Stimulated activated CD8-positive, alpha-beta memory T cell treated with anti-CD3 and anti-CD28 coated beads, Interleukin-2, amount 100 ng/mL, for 48 hours (primary cell): ENCODE measurements around the gene CCDC86.

Experiments
- DNase-seq, 2 donors: peaks; one replicate each; pipeline ENCODE4 v3.0.0-alpha.2; 2020; ENCODE audit warnings: low read depth in 2 of 2

Gene CCDC86

DNA sequence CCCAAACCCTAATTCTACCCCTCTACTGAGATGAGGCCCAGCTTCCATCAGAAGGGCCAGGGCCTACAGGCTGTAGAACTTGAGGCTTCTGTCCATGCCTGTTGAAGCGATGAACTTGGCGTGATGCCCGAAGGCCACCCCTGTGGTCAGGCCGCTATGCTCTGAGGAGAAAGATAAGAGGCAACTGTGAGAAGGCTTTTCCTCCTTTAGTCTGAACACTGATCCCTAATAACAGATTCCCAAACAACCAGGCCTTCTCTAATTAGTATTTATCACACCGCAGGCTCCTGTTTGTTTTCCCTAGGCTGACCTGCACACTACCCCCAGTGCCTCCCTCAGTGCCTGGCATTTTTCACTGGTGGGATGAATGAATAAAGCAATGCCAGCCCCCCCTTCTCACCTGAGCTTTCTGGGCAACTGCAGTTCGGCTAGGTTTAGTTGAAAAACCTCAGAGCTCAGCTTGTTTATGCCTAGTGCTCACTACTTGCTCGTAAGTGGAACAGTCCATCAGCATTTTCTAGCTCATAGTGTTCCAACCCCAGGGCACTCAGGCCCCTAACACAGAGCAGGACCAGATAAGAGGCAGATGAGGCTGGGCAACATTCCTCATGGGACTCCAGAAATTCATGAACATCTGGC, 49.3 kb downstream of the CCDC86 start:
- no peak for DNase-seq

DNA sequence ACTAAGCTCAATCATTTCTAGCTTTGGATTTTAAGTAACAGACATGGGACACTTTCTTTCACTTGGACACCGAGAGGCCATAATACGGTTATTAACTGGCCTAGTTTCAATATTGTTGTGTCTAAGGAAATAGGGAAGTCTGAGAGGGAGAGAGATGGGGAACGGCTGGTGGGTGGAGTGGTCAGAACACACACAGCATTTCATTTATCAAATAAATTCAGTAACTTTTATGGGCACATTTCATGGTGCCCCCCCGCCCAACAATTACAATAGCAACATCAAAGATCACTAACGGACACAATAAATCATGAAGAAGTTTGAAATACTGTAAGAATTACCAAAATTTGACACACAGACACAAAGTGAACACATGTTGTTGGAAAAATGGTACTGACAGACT, 53.8 kb downstream of the CCDC86 start:
- DNase-seq = no peak

DNA sequence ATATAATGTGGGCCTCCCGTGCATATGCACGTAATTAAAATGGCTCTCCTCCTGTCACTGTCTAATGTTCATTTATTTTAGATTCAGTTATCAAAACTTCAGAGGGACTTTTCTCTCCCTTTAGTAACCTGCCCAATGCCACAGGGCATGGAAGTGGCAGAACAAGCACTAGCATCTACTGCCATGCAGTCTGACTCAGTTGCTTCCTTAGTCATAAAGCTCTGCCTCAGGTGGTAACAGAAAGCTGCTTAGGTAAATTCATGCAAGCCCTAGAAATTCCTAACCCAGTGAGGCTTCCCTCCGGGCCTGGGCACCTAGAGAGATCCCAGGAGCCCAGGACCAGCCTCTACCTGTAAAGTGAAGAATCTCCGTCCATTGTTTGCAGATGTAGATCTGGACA, 55.6 kb downstream of the CCDC86 start:
- DNase-seq = no peak

DNA sequence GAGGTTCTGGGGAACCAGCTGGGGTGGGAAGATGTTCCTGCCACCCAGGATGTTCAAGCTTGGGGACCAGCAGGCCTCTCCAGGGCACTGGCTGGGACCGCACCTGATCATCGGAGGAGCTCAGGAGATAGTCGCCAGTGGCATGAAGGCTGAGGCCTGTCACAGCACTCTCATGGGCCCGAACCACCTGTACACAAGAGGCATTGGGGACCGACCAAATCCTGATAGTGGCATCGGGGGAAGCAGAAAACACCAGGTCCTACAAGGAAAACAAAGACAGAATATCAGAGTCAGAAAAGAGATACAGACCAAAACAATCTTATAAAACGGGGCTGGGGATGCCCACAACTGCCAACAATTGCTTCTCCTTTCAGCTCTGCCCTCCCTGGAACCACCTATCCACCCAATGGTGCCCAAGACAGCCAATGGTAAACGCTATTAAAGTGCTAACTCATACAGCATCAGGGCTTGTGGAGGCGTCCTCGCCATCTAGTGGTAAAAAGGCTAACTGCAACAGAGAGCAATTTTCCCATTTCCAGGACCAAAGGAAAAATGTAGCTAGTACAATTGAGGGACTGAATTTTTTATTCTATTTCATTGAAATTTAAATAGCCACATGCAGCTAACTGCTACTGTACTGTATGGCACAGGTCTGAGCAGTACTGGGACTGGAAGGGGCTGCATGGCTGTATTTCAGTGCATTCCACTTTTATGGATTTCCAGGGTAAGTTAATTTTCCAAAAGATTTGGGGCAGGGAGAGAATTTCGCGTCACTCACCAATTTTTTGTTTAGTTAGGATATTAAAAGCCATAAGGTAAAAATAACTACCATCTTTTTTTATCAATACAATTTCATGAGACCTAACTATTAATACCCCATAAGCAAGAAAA, 57.4 kb downstream of the CCDC86 start:
- DNase-seq = no peak

DNA sequence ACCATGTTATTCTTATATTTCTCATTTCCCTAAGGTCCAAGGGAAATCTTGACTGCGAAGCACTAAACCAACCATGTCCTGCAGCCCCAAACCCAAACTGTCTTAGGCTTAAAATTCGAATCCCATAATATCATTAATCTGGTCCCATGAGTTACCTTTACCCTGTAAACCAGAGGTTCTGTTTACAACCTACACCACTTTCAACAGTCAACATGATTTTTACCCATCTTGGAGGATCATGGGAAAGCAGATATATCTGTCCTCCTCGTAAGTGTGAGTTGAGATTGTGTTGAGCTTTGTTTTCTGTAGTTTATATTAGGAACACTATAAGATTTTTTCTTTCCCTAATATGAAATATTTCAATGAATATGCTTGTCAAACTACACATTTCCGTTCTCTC, 58.1 kb downstream of the CCDC86 start:
- DNase-seq = no peak
